Activated T-cell treated with anti-CD3 and anti-CD28 coated beads, Interleukin-2, amount 50 U/mL, for 72 hours (primary cell): ENCODE measurements around the gene DPM2. TPM values are rescaled to one million over a fixed set of nuclear protein-coding genes. Genes with fewer than 3 reads are reported as not detected.

Source experiments
- ATAC-seq, 2 donors: fragments of 150-1000 bp; cut with Tn5 transposase; replicated peaks in 1 of 2; 2 replicates each; pipeline ENCODE4 v1.10.0; 2021; ENCODE audit warnings: moderate library complexity in 2 of 2, mild to moderate bottlenecking in 1 of 2
- DNase-seq, 2 donors: peaks; one replicate each; pipeline ENCODE4 v3.0.0; 2021 to 2022; ENCODE audit warnings: mixed read lengths in 1 of 2
- H3K27ac Mint-ChIP-seq: one replicate; pipeline ENCODE4 v1.8.0; 2022; ENCODE audit warnings: mild to moderate bottlenecking, moderate library complexity, mixed read lengths
- H3K27me3 Mint-ChIP-seq: one replicate; pipeline ENCODE4 v1.8.0; 2022; ENCODE audit warnings: low read depth, mixed read lengths
- H3K36me3 Mint-ChIP-seq, 2 donors: one replicate each; pipeline ENCODE4 v1.8.0; 2022; ENCODE audit warnings: mixed read lengths in 2 of 2, mild to moderate bottlenecking in 1 of 2; ENCODE audit not compliant: insufficient read depth in 2 of 2
- H3K4me1 Mint-ChIP-seq: one replicate; pipeline ENCODE4 v1.8.0; 2022; ENCODE audit warnings: low read depth, mixed read lengths
- H3K4me3 Mint-ChIP-seq, 2 donors: one replicate each; pipeline ENCODE4 v1.8.0; 2022; ENCODE audit warnings: mild to moderate bottlenecking in 2 of 2, mixed read lengths in 2 of 2, moderate library complexity in 2 of 2
- H3K9me3 Mint-ChIP-seq, 2 donors: one replicate each; pipeline ENCODE4 v1.8.0; 2022; ENCODE audit warnings: mixed read lengths in 2 of 2
- total RNA-seq, 2 donors: library from RNA; stranded (reverse); gene quantifications; one replicate each; pipeline ENCODE4 v1.2.3, GENCODE V29; 2022

Gene DPM2
- 10 to 100 TPM; 44.2 to 51.1 TPM for total RNA-seq

- H3K27me3 Mint-ChIP-seq: no peaks in the 10 kb centered on the region
- H3K27ac Mint-ChIP-seq: peak within 1 kb of the TSS; percentile 80
- ATAC-seq: peak; percentile 95 to 96
- peak within 1 kb of the TSS; percentile 90 to 97 for H3K4me3 Mint-ChIP-seq
- H3K9me3 Mint-ChIP-seq: no peaks in the 10 kb centered on the region
- H3K36me3 Mint-ChIP-seq: peaks cover 6 to 14% of the 10 kb centered on the region in 2 donors
- peaks cover 52% of the 10 kb centered on the region for H3K4me1 Mint-ChIP-seq
- DNase-seq: peak; percentile 89 to 91
These were observed at the start of gene DPM2 for GRCh38 chr9:127937388-127938297. DPM2 (minus strand) TSS chr9:127937854; CDS start chr9:127937820, 34 bp downstream.

- Mint-ChIP-seq H3K27ac (no peak overlapping the region), H3K27me3 (no peaks in the 10 kb centered on the region), H3K9me3 (no peaks in the 10 kb centered on the region), H3K4me3 (no peak overlapping the region), H3K36me3 (no peaks in the 10 kb centered on the region), H3K4me1 (peaks cover 27% of the 10 kb centered on the region)
- DNase-seq: no peak
- no peak for ATAC-seq
These were observed 49.5 kb upstream of the DPM2 start for GRCh38 chr9:127987103-127987614.

GRCh38 chr9:127985011-127985410, 47.4 kb upstream of the DPM2 start:
- peaks cover 29% of the 10 kb centered on the region for H3K4me1 Mint-ChIP-seq
- H3K27ac Mint-ChIP-seq: no peak overlapping the region
- no peaks in the 10 kb centered on the region for H3K27me3 Mint-ChIP-seq
- no peak for DNase-seq
- H3K9me3 Mint-ChIP-seq: no peaks in the 10 kb centered on the region
- no peak overlapping the region for H3K4me3 Mint-ChIP-seq
- peaks cover 0 to 2% of the 10 kb centered on the region in 2 donors for H3K36me3 Mint-ChIP-seq
- ATAC-seq: no peak

GRCh38 chr9:127983847-127984289, 46.2 kb upstream of the DPM2 start:
- Mint-ChIP-seq H3K9me3 (no peaks in the 10 kb centered on the region), H3K27ac (peak overlapping the region; percentile 17), H3K36me3 (peaks cover 2 to 9% of the 10 kb centered on the region in 2 donors), H3K27me3 (no peaks in the 10 kb centered on the region), H3K4me1 (peaks cover 29% of the 10 kb centered on the region), H3K4me3 (peak overlapping the region; percentile 39 to 59)
- no peak for ATAC-seq
- DNase-seq: peak in 1 of 2 donors; percentile 16

- Mint-ChIP-seq H3K36me3 (peaks cover 3 to 10% of the 10 kb centered on the region in 2 donors), H3K9me3 (no peaks in the 10 kb centered on the region), H3K4me3 (peak overlapping the region in 1 of 2 donors; percentile 59), H3K4me1 (peaks cover 29% of the 10 kb centered on the region), H3K27me3 (no peaks in the 10 kb centered on the region), H3K27ac (no peak overlapping the region)
- no peak for ATAC-seq
- no peak for DNase-seq
These were observed 45.3 kb upstream of the DPM2 start for GRCh38 chr9:127982912-127983311.

GRCh38 chr9:127981559-127982121, 44.0 kb upstream of the DPM2 start:
- Mint-ChIP-seq H3K36me3 (peaks cover 3 to 12% of the 10 kb centered on the region in 2 donors), H3K27ac (peak overlapping the region; percentile 82), H3K27me3 (no peaks in the 10 kb centered on the region), H3K9me3 (no peaks in the 10 kb centered on the region), H3K4me3 (peak overlapping the region; percentile 86 to 95), H3K4me1 (peaks cover 38% of the 10 kb centered on the region)
- no peak for ATAC-seq
- peak in 1 of 2 donors; percentile 61 for DNase-seq

GRCh38 chr9:127980706-127981558, 43.3 kb upstream of the DPM2 start, which contains the start of gene EEIG1:
EEIG1 (minus strand) TSS chr9:127980989; CDS start chr9:127980137, 852 bp downstream.
- peak within 1 kb of the TSS; percentile 82 for H3K27ac Mint-ChIP-seq
- ATAC-seq (peak; percentile 89), DNase-seq (peak; percentile 99)
- peak within 1 kb of the TSS; percentile 95 to 98 for H3K4me3 Mint-ChIP-seq
- H3K9me3 Mint-ChIP-seq: no peaks in the 10 kb centered on the region
- no peaks in the 10 kb centered on the region for H3K27me3 Mint-ChIP-seq
- peaks cover 45% of the 10 kb centered on the region for H3K4me1 Mint-ChIP-seq
- peaks cover 3 to 12% of the 10 kb centered on the region in 2 donors for H3K36me3 Mint-ChIP-seq

GRCh38 chr9:127980060-127980705, 42.5 kb upstream of the DPM2 start:
- Mint-ChIP-seq H3K4me3 (peak overlapping the region; percentile 90 to 98), H3K36me3 (peaks cover 3 to 12% of the 10 kb centered on the region in 2 donors), H3K27me3 (no peaks in the 10 kb centered on the region), H3K9me3 (no peaks in the 10 kb centered on the region), H3K4me1 (peaks cover 52% of the 10 kb centered on the region), H3K27ac (peak overlapping the region; percentile 49)
- ATAC-seq: peak; percentile 33 to 36
- DNase-seq: peak; percentile 68 to 72

GRCh38 chr9:127979333-127980059, 41.8 kb upstream of the DPM2 start:
- H3K27ac Mint-ChIP-seq: peak overlapping the region; percentile 49
- H3K4me3 Mint-ChIP-seq: peak overlapping the region; percentile 90 to 98
- H3K27me3 Mint-ChIP-seq: no peaks in the 10 kb centered on the region
- no peak for ATAC-seq
- H3K4me1 Mint-ChIP-seq: peaks cover 59% of the 10 kb centered on the region
- H3K9me3 Mint-ChIP-seq: no peaks in the 10 kb centered on the region
- peak; percentile 47 to 51 for DNase-seq
- H3K36me3 Mint-ChIP-seq: peaks cover 3 to 12% of the 10 kb centered on the region in 2 donors

GRCh38 chr9:127979015-127979332, 41.3 kb upstream of the DPM2 start:
- no peak for DNase-seq
- Mint-ChIP-seq H3K27me3 (no peaks in the 10 kb centered on the region), H3K36me3 (peaks cover 3 to 12% of the 10 kb centered on the region in 2 donors), H3K9me3 (no peaks in the 10 kb centered on the region), H3K4me1 (peaks cover 62% of the 10 kb centered on the region), H3K27ac (peak overlapping the region; percentile 5), H3K4me3 (peak overlapping the region; percentile 90 to 98)
- ATAC-seq: no peak

- ATAC-seq (no peak), DNase-seq (no peak)
- Mint-ChIP-seq H3K36me3 (peaks cover 3 to 12% of the 10 kb centered on the region in 2 donors), H3K9me3 (no peaks in the 10 kb centered on the region), H3K4me3 (peak overlapping the region; percentile 76 to 90), H3K27me3 (no peaks in the 10 kb centered on the region), H3K4me1 (peaks cover 62% of the 10 kb centered on the region), H3K27ac (peak overlapping the region; percentile 93)
These were observed 40.4 kb upstream of the DPM2 start for GRCh38 chr9:127977884-127978647.
